NCI-H446 treated with DMSO at 0.1 percent for 48 hours (cell line): ENCODE results near the gene PTPRN2.
"Not testable (repeated sequence)": the region's sequence is repeated elsewhere in the genome, so short reads cannot be mapped to it uniquely, and the experiment has no call there.

Experiments
- DNase-seq: peaks from one replicate; lab custom pipeline; 2025; lab: John Stamatoyannopoulos, UW

The PTPRN2 gene

DNA sequence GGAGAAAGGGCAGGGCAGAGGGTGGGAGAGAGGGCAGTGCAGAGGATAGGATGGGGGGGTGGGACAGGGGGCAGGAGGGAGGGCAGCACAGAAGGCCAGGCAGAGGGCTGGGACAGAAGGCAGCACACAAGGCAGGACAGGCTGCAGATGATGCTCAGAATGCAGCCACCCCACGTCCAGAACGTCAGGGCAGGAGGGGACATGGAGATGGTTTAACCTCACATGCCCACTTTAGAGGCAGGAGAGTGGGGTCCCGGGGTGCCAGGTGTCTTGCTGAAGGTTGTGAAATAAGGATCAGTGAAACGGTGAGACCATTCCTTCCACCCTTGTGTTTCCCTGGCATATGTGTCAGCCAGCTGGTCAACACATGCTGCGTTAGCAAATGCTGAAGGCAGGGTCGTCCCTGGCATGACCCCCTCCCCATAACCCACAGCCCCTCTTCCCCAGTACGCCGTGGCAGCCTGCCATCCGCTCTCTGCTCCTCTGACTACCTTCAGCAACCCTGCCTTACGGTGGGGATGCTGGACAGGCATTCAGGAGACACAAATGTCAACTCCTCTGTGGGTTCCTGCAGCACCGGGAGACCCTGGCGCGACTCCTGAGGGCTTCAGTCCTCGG, 658.7 kb downstream of the PTPRN2 start:
- DNase-seq: no peak

DNA sequence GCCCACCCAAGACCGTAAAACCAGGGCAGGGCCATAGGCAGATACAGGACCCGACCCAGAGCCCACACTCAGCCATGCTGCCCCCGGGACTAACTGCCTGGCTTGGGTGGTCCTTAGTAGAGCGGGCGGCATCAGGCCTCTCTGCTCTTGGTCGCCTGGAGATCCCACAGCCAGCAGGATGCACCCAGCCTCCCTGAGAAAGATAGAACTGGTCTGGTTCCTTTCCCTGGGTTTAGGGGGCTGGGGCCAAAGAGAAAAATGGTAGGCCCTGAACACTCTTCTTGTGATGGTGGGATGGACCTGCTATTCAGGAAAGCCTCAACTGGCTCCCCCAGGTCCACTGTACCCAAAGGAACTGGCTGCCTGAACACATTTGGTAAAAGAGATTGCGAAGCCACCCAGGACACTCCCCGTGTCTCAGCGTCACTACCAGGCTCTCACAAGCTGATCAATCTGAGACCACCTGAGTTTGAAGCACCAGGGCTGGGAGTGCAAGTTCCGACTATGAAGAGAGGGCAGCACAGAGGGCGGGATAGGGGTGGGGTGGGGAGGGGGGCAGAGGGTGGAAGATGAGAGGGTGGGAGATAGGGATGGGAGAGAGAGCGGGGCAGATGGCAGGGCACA, 659.3 kb downstream of the PTPRN2 start:
- no peak for DNase-seq

DNA sequence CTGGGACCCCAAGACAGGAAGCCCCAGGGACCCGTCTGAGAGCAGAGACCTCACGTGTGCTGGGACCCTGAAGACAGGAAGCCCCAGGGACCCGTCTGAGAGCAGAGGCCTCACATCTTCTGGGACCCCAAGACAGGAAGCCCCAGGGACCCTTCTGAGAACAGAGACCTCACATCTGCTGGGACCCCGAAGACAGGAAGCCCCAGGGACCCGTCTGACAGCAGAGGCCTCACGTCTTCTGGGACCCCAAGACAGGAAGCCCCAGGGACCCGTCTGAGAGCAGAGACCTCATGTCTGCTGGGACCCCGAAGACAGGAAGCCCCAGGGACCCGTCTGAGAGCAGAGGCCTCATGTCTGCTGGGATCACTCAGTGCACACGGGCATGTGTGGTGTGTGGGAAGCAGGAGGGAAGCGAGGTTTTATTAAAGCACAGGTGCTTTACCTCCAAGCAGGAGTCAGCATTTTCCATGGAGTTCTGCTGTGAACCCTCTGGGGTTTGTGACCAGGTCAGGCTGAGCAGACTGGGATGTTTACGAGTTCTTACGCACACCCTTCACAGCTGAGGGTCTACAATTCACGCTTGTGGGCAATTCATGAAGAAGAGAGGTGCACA, 660.2 kb downstream of the PTPRN2 start:
- DNase-seq: no peak

DNA sequence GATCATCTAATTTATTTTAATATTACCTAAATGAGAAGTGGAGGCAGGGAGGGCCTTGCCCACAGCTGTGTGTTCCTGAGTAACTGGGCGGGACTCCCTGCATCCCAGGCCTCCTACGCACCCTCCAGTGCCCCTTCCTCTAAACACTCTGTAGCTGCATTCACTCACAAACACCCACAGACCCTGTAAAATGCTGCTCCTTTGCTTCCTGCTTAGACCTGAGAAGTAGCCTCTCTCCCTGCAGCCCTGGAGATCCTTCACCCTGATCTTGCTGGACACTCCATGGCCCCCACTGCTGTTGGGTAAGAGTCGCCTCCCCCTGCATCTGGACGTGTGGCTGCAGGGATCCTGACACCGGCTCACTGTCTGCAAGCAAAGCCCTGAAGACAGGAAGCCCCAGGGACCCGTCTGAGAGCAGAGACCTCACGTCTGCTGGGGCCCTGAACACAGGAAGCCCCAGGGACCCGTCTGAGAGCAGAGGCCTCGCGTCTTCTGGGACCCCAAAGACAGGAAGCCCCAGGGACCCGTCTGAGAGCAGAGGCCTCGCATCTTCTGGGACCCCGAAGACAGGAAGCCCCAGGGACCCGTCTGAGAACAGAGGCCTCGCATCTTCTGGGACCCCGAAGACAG, 661.0 kb downstream of the PTPRN2 start:
- no peak for DNase-seq

DNA sequence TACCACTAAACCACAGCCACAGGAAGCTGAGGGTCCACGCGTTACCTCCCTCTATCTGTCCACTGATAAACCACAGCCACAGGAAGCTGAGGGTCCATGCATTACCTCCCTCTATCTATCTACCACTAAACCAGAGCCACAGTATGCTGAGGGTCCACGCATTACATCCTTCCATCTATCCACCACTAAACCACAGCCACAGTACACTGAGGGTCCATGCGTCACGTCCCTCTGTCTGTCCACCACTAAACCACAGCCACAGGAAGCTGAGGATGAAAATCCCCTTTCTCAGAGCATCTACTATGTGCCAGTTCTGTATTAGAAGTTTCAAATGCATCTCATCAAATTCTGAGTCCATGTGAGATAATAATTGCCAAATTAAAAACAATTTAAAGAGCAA, 661.5 kb downstream of the PTPRN2 start:
- DNase-seq: no peak

DNA sequence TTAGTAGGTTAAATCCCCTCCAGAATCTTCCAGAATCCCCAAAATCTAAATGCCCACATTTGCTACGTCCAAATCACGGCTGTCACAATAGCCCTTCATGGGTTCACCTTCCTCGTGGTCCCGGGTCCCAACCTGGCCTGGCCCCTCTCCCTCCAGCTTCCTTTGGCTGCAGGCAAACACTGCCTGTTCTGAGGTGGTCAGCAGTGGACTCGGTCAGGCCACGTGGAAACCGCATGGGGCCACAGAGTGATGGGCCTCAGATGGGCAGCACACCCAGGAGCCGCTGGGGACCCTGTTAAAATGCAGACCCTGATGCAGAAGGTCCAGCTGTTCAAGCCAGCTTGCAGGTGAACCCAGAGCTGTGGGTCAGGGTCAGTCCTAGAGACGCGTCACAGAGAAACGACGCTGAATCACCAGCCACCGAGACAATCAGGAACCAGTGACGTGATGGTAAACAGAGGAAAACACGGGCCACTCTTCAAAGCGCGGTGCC, 662.2 kb downstream of the PTPRN2 start:
- DNase-seq: no peak

DNA sequence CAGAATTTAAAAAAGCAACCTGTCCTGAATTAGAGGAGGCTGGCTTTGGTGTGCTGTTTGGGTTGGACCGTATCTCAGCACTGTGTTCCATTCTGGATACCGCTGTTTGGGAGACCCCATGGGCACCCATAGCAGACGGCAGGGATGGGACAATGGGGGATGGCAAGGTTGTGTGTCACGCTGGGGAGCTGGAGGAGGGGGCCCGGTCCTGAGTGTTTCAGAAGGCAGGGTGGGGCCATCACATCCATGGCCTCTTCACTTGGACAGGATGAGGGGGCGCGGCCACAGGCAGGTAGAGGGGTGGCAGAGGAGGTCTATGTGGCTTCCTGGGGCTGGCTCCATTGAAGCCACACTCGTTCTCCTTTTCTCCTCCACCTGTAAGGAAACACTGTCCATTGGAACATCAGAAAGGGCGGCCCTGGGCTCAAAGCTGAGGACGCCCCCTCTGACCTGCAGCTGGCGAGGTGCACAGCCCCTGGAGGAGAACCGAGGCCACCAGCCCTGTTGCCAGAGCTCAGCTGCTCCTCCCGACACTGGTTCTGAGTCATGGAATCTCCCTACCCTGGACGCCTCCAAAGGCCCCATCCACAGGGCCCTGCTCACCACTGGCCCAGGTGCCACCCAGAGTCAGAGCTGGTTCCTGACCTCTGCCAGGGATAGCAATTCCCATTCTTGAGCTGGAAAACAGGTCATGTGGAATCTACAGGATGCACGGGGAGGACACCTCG, 663.6 kb downstream of the PTPRN2 start:
- DNase-seq: no peak

DNA sequence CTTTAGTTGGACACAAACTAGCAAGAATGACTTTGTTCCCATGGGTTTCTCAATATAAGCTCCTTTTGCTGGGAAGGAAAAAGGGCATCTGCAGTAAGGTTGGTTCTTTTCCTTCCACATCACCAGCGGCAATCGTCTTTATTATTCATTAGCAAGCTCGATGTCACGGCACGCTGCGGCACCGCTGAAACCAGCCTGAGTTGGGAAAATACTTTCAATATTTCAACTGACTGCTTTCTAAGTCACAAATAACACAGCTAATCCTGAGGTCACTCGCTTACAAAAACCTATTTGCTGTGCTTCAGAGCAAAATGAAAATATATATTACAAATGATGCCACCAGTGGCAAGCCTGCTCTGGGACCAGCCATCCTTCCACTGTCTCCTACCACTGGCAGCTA, 665.0 kb downstream of the PTPRN2 start:
- DNase-seq: no peak

DNA sequence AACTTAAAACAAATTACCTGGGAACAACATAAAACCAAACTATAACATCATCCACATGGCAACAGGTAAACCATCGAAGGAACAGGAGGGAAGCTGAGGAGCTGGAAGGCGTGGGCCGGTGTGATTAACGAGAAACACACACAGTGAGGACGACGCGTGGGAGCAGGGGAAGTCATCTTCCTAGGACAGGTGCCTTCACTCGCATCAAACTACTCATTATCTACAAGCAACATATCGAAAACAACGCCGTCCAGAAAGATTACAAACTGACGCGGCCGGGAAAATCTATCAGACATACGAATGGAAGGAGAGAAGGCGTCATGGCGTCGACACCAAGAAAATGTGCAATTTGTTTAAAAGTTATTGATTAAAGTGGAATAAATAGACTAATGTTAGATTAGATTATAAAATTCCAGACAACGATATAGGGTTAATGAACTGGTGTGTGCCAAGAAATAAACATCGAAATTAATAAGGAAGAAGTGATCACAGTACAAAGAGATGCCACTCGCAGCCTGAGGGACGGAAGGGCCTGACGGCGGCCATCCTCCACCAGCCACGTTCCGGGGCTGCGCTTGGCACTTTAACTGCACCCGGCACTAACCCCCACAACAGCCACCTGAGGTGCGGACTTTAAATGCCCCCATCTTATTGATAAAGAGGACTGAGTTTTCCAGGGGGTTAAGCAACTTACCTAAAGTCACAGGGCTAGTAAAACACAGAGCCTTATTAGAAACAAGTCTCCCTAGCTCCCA, 669.1 kb downstream of the PTPRN2 start:
- no peak for DNase-seq

DNA sequence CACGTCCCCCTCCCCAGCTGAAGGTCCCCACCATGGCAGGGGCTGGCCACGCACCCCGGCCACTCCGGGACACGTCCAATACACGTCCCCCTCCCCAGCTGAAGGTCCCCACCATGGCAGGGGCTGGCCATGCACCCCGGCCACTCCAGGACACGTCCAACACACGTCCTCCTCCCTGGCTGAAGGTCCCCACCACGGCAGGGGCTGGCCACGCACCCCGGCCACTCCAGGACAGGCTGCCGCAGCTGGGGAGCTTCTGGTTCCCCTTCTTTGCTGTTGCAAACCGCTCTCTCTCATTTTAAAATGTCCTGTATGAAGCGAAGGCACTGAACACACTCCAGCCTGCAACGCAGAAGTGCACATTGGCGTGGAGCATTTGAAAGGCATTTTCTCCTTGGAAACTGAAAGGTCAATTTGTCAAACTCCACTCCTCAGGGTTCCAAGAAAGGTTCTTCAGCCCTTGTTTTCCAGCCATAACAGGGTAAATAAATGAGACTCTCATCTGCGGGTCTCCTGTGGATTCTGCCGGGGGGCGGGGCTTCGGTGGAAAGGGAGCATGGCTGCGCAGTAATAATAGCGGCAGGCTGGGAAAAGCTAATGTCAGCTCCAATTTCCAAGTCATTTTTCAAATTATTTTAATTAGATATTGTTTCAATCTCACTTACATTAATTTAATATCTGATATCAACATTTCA, 670.5 kb downstream of the PTPRN2 start:
- DNase-seq: no peak

DNA sequence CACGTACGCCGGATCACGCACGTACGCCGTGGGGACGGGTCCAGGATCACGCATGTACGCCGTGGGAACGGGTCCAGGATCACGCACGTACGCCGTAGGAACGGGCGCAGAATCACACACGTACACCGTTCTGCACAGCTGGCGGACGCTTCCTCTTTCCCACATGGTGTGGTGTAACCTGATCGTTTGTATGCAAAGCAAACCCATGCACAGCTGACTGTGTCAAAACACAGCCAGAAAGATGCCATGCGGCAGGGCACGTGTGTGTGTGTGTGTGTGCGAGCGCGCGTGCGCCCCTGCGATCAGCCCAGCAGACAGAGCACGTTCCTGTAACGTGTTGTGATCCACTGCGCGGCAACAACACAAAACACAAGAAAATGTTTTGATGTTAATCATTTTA, 677.2 kb downstream of the PTPRN2 start:
- no peak for DNase-seq

DNA sequence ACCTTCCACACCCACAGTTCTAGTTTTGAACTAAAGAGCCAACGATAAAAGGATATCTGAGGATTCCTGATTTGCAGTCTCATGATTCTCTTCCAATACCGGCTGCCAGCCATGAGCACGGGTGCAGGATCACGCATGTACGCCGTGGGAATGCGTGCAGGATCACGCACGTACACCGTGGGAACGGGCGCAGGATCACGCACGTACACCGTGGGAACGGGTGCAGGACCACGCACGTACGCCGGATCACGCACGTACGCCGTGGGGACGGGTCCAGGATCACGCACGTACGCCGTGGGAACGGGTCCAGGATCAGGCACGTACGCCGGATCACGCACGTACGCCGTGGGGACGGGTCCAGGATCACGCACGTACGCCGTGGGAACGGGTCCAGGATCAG, 677.6 kb downstream of the PTPRN2 start:
- DNase-seq: not testable (repeated sequence)

DNA sequence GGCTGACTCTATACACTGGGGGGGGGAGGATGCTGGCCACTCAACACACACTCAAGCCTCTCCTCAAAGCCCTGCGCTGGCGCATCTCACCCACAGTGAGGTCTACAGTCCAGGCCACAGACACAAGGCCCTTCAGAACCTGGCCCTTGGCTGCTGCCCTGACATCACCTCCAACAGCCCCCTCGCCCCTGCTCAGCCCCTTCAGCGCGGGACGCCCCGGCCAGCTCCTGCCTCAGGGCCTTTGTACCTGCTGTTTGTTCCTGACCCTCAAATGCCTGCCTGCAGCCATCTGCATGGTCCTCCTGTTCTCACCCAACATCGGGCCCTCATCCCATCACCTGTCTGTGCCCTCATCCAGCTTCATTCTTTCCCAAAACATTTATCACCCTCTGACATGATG, 678.3 kb downstream of the PTPRN2 start:
- DNase-seq: no peak

DNA sequence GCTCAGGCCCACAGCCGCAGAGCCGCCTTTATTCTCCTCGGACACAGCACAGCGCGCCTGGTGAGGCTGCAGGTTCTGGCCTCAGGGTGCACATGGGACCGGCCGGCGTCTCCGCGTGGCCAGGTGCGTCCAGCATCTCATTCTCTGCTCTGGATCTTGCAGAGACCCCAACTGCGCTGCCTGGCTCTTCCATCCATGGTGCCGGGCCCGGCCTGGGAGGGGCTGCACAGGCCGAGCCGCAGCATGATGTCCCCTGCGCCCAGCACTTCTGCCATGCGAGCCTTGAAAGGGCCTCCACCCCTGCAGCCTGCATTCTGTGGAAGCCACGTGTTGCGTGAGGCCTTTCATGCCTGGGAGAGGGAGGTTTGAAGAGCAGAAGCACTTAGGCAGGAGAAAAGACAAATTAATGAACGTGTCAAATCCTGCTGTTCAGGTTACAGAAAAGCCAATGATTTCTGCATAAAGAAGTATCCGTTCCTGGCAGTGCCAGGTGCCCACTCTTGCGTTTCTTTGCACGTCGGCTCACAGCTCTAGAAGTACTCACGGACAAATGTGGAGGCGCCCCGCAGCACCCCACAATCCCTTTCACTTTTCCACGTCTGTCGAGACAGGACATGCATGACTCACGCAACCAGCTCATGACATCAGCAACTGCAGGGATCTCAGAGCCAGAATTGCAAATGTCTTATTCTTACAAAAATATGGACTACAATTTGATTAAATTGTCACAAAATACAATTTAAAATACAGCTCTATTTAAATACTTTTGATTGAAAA, 679.4 kb downstream of the PTPRN2 start:
- DNase-seq: no peak

DNA sequence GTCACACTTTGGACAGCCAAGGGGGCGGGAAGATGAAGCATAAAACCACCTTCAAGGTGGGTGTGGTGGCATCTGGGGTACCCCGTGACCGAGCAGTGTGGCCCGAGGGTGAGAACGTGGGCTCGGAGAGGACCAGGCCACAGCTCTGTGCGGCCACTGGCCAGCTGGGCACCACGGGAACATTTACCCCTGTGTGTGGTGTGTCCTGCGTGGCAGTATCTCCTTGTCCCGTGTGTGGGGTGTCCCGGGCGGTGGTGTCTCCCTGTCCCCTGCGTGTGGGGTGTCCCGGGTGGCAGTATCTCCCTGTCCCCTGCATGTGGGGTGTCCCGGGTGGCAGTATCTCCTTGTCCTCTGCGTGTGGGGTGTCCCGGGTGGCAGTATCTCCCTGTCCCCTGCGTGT, 680.5 kb downstream of the PTPRN2 start:
- DNase-seq: no peak

DNA sequence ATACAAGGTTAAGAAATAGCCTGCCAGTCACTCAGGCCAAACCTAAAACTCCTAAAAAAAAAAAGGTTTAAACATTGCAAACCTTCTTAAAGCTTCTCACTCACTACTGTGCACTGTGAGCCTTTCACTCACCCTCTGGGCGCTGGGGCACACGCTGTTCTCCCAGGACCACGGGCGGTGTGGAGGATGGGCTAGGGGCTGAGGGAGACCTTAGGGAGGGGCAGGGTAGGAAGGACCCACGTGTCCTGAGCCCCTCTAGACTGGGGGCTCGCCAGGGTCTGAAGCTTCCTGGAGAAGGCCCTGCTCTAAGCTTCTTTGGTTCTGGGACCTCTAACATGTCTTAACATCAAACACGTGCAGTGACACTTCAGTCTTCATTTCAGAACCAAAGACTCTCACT, 681.0 kb downstream of the PTPRN2 start:
- DNase-seq: no peak

DNA sequence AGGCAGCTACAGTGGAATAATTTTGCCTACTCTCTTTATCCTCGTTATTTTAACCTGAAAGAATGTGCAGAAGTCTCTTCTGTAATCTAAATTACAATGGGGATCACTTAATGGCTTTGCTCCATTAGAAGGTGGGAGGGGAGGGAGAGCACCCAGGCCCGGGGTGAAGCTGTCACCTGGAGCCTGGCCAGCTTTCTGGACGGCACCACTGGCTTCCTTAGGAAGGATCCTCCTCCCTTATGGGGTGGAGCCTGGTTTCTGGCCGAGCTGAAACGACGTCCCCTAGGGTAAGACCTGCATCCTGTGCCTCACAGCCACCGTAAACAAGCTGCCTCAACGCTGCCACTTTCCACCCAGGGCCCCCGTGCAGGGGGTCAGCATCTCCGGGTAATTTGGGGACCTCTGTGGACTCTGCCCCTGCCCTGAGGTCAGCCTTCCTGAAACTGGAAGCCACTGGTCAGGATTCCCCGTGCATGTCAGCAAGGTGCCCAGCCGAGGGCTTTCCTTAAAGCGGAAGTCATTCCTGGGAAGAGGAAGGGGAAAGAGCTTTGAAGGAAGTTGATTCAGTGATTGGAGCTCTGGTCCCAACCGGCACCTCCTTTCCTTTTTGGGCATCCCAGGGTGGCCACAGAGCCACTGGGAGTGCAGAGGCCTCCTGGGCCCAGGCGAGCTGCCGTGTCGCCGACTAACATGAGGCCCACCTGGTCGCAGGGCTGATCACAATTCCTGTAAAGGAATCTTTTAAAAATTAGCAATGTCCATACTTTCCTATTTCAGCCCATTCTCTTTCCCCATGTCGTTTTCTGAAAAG, 681.8 kb downstream of the PTPRN2 start:
- no peak for DNase-seq

DNA sequence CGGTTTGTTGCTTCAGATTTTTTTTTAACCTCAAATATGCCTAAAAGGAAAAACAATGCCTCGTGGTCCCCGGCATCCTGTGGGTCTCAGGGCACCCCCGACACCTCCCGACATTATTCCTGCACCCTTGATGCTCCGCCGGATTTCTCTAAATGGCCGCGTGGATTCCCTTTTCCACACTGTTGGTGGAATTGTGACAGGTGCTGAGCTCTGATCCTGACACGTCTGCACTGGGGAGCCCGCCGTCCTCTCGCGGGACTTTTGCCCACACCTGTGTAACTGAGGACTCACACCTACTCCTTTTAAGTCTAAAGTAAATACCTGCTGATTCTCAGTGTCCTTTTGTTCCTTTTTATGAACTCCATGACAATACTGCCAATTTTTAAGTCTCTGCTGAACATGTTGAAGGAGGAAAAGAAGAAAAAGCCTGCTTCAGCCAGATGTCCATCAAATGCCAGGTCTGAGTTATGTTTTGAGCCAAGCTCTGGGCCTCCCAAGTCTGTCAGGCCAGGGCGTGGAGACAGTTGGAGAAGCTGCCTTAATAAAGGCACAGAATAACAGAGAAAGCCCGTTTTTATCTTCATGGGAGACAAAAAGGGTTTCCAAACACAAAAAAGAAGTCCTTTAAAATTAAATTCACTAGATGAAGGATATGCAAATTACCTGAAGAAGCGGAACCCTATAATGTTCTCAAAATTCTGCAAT, 682.6 kb downstream of the PTPRN2 start:
- no peak for DNase-seq
